HepG2 (cell line): Measurements from ENCODE around the gene CYP4F12. TPM values are rescaled to one million over a fixed set of nuclear protein-coding genes. Genes with fewer than 3 reads are reported as not detected.

Experiments used
- ATAC-seq: fragments of 200-7000 bp; cut with Tn5 transposase; 3 replicates; pipeline ENCODE4 v1.9.1; 2020; ENCODE audit warnings: mild to moderate bottlenecking, moderate library complexity
- BruUV-seq: library from RNA; stranded (reverse); fragments of 400-500 nt; replicated peaks from 2 replicates; lab custom pipeline; 2021; lab: Mats Ljungman, UMichigan
- CTCF ChIA-PET: fragments of 300-600 bp; formaldehyde crosslinking; extraction: SDS; loops from one replicate; lab custom pipeline; 2021; ENCODE audit warnings: low total read pairs, inconsistent platforms, low intra/inter-chr PET ratio; lab: Yijun Ruan, JAX
- POLR2A ChIA-PET: fragments of 350-600 bp; sonication (Branson Sonifier 250); formaldehyde crosslinking; loops from one replicate; lab custom pipeline; 2020; ENCODE audit warnings: antibody characterized with exemption, inconsistent platforms; lab: Yijun Ruan, JAX
- DNase-seq: peaks from one replicate; pipeline ENCODE4 v3.0.0-alpha.2; 2015; ENCODE audit warnings: low spot score
- FAIRE-seq: peaks from 3 replicates; lab custom pipeline; 2011; peaks lifted over from hg19 to GRCh38; lab: Jason Lieb, UNC
- H2AFZ ChIP-seq: one replicate; pipeline ENCODE4 v1.6.1; 2011; ENCODE audit warnings: low read length, inconsistent platforms
- H3K27ac ChIP-seq: fragments of 300-600 bp; 3 replicates; pipeline ENCODE4 v1.8.0; 2011; ENCODE audit warnings: mixed run types, mild to moderate bottlenecking, mixed read lengths, low read length, inconsistent platforms; ENCODE audit not compliant: insufficient read depth; ENCODE audit errors: extremely low read length
- H3K27me3 ChIP-seq, 2 experiments: fragments of 200-600 bp in 1 of 2; 2 replicates in 1 of 2; 3 replicates in 1 of 2; pipeline versions ENCODE4 v1.6.0 to v1.8.0; 2011; ENCODE audit warnings: low read length in 2 of 2, mild to moderate bottlenecking in 2 of 2, moderate library complexity in 2 of 2, inconsistent platforms in 1 of 2; ENCODE audit not compliant: insufficient read depth in 2 of 2, control insufficient read depth in 1 of 2
- H3K36me3 ChIP-seq, 2 experiments: fragments of 200-600 bp in 1 of 2; replicated peaks in 1 of 2; 2 replicates in 1 of 2; 3 replicates in 1 of 2; pipeline versions ENCODE4 v1.5.1 to v1.8.0; 2011; ENCODE audit warnings: low read length in 2 of 2, inconsistent platforms in 1 of 2; ENCODE audit not compliant: insufficient read depth in 2 of 2, control insufficient read depth in 1 of 2
- H3K4me1 ChIP-seq: 2 replicates; pipeline ENCODE4 v1.5.1; 2012; ENCODE audit warnings: low read length, inconsistent platforms; ENCODE audit not compliant: insufficient read depth
- H3K4me2 ChIP-seq: 2 replicates; pipeline ENCODE4 v1.6.0; 2011; ENCODE audit warnings: low read depth, low read length, inconsistent platforms
- H3K4me3 ChIP-seq, 3 experiments: fragments of 200-600 bp in 1 of 3; sonication (generic), shearing (Covaris generic) in 1 of 3; replicated peaks in 1 of 3; 2 replicates each; pipeline ENCODE4 v1.5.1; 2011 to 2016; ENCODE audit warnings: low read length in 3 of 3, inconsistent platforms in 2 of 3, low read depth in 2 of 3, mild to moderate bottlenecking in 2 of 3, control low read depth in 1 of 3, mixed read lengths in 1 of 3; ENCODE audit not compliant: insufficient read depth in 1 of 3
- H3K79me2 ChIP-seq: one replicate; pipeline ENCODE4 v1.6.1; 2011; ENCODE audit warnings: low read length, inconsistent platforms; ENCODE audit not compliant: insufficient read depth
- H3K9ac ChIP-seq: 2 replicates; pipeline ENCODE4 v1.6.0; 2011; ENCODE audit warnings: mild to moderate bottlenecking, low read depth, low read length, inconsistent platforms; ENCODE audit not compliant: insufficient read depth
- H3K9me3 ChIP-seq: 2 replicates; pipeline ENCODE4 v1.5.1; 2012; ENCODE audit warnings: mild to moderate bottlenecking, low read length
- H4K20me1 ChIP-seq: 2 replicates; pipeline ENCODE4 v1.6.0; 2011; ENCODE audit warnings: inconsistent platforms, mild to moderate bottlenecking, low read length, moderate library complexity; ENCODE audit not compliant: insufficient read depth
- ATM ChIP-seq: fragments of 450-650 bp; IDR thresholded peaks from 2 replicates; pipeline ENCODE4 v1.7.1; 2017; ENCODE audit warnings: mild to moderate bottlenecking, borderline replicate concordance
- FOXA1 ChIP-seq, 2 experiments: fragments of 450-650 bp in 1 of 2; sonication (generic) in 1 of 2; formaldehyde crosslinking in 1 of 2; IDR thresholded peaks; 2 replicates each; pipeline versions ENCODE4 v1.4.0 to v1.6.1; 2016 to 2020; ENCODE audit warnings: missing genetic modification reagents in 1 of 2
- KDM3A ChIP-seq: IDR thresholded peaks from 2 replicates; pipeline ENCODE4 v1.6.1; 2018; ENCODE audit warnings: low read depth, missing compliant biosample characterization
- MBNL3 ChIP-seq: fragments of 250-450 bp; sonication (Bioruptor Pico); conservative IDR thresholded peaks from 2 replicates; pipeline ENCODE4 v1.8.0; 2022; ENCODE audit warnings: mild to moderate bottlenecking, inconsistent platforms
- SKI ChIP-seq: fragments of 450-650 bp; IDR thresholded peaks from one replicate; pipeline ENCODE4 v1.6.1; 2018; ENCODE audit warnings: mild to moderate bottlenecking; ENCODE audit not compliant: partially characterized antibody
- ZBTB7A ChIP-seq: sonication (generic); formaldehyde crosslinking; IDR thresholded peaks from 2 replicates; pipeline ENCODE4 v1.8.0; 2022; ENCODE audit warnings: mild to moderate bottlenecking, missing genetic modification reagents
- ZFP62 ChIP-seq: sonication (generic); formaldehyde crosslinking; IDR thresholded peaks from 2 replicates; pipeline ENCODE4 v1.4.0; 2020; ENCODE audit warnings: missing genetic modification reagents
- ZNF441 ChIP-seq: sonication (generic); formaldehyde crosslinking; IDR thresholded peaks from 2 replicates; pipeline ENCODE4 v1.7.0; 2021; ENCODE audit warnings: missing genetic modification reagents, borderline replicate concordance
- ZNF496 ChIP-seq: sonication (generic); formaldehyde crosslinking; IDR thresholded peaks from 2 replicates; pipeline ENCODE4 v1.8.1; 2023; ENCODE audit warnings: mild to moderate bottlenecking, moderate library complexity, missing genetic modification reagents; ENCODE audit not compliant: insufficient replicate concordance
- ZNF839 ChIP-seq: sonication (generic); formaldehyde crosslinking; IDR thresholded peaks from 2 replicates; pipeline ENCODE4 v1.4.0; 2020; ENCODE audit warnings: missing genetic modification reagents, mild to moderate bottlenecking, borderline replicate concordance
- WGBS: methylation state at CpG from one replicate; pipeline ENCODE4 v1.1.6; 2017; ENCODE audit warnings: low lambda C conversion rate; 5-methylcytosine and 5-hydroxymethylcytosine counted together
- in situ Hi-C: cut with HindIII; loops from 2 replicates; pipeline ENCODE4 v1.10.0; 2017; ENCODE audit warnings: low pct_unique_long_range_greater_than_20kb; ENCODE audit not compliant: extremely low pct_ligation_motif_present
- intact Hi-C: fragments of 100-400 bp; cut with micrococcal nuclease; formaldehyde crosslinking; loops from one replicate; pipeline ENCODE4 v1.10.0; 2022; ENCODE audit not compliant: unreplicated experiment
- polyA plus RNA-seq, 8 experiments: library from polyadenylated mRNA; depleted of rRNA in 3 of 8; stranded (reverse) in 7 of 8; unstranded in 1 of 8; fragments of >200 nt; fragmentation: Illumina TruSeq in 4 of 8; extraction: Trizol in 4 of 8; gene quantifications; 2 replicates each; pipeline versions ENCODE4 v1.2.1 to v1.2.3, GENCODE V29; 2011 to 2016; ENCODE audit warnings: low read depth in 4 of 8, missing spikeins in 1 of 8, mixed read lengths in 1 of 8; ENCODE audit not compliant: insufficient read depth in 1 of 8
- total RNA-seq, 5 experiments: library from RNA; depleted of rRNA; stranded (reverse); fragments of >200 nt; fragmentation: Illumina TruSeq; extraction: Trizol; gene quantifications; 2 replicates each; pipeline ENCODE4 v1.2.3, GENCODE V29; 2016; ENCODE audit warnings: low read depth in 1 of 5
- TF ChIP-seq, protein P1 (sequence below): sonication (generic); formaldehyde crosslinking; IDR thresholded peaks from 2 replicates; pipeline ENCODE4 v1.8.0; 2022; ENCODE audit warnings: missing genetic modification reagents, low read depth, mild to moderate bottlenecking, borderline replicate concordance
- TF ChIP-seq, protein P2 (sequence below): sonication (generic); formaldehyde crosslinking; IDR thresholded peaks from 2 replicates; pipeline ENCODE4 v1.5.0; 2020; ENCODE audit warnings: mild to moderate bottlenecking, missing genetic modification reagents
- TF ChIP-seq, protein P3 (sequence below): sonication (generic); formaldehyde crosslinking; IDR thresholded peaks from 2 replicates; pipeline ENCODE4 v1.8.0; 2022; ENCODE audit warnings: mild to moderate bottlenecking, missing genetic modification reagents, moderate library complexity

CYP4F12 gene
- total and polyA plus RNA-seq, 2 of the 13 experiments (the other 11 are each of a cell fraction or from before 2014, with no cell fraction given): 29.9 to 30.8 TPM

DNA sequence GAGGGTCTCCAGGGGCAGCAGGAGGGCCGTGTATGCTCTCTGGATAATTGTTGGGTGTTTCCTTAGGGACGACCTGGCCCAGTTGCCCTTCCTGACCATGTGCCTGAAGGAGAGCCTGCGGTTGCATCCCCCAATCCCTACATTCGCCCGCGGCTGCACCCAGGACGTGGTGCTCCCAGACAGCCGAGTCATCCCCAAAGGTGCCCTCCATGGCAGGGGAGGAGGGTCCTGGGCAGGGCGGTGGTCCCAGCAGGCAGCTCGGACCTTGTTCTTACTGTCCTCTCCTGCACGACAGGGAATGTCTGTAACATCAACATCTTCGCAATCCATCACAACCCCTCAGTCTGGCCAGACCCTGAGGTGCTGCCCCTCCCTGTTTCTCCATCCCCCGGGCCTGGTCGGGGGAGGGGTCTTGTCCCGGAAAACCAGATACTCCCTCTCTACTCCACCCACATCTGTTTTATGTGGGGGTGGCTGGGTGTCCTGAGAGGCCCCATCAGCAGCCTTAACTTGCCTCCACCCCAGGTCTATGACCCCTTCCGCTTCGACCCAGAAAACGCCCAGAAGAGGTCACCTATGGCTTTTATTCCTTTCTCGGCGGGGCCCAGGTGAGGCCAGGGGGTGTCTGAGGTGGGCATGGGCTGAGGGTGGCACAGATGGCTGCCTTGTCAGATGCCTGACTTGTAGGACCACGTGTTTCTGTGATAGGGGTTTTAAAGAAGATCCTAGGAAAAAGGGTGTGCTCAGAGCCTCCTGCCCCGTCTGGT lies 44.5 kb upstream of the CYP4F12 start:
- ChIA-PET CTCF (interaction anchor here (0.6 to 4.5 kb wide), 5 partner anchors 44 to 557 kb away, joined by 3 to 48 read pairs (median 10); partner anchors contain the start of genes CYP4F12 and FAM32A), POLR2A (no interaction called here)
- intact Hi-C loops: loop anchor here (1.0 kb wide), 1 partner anchor 241 kb away; no protein-coding TSS in a partner anchor
- no TSS peak for BruUV-seq
- 15% methylated on average over 16 of the region's 22 CpGs for WGBS
- no peaks in the 10 kb centered on the region for H3K4me1 ChIP-seq
- no peaks in the 10 kb centered on the region for H3K9me3 ChIP-seq
- ATAC-seq (no peak), DNase-seq (no peak), FAIRE-seq (no peak)
- no peak overlapping the region for H2AFZ ChIP-seq
- H3K9ac ChIP-seq: no peak overlapping the region
- in situ Hi-C loops: loop anchor here (5.0 to 25.0 kb wide), 2 partner anchors 134 to 534 kb away; partner anchors contain the start of gene CIB3
- no peaks in the 10 kb centered on the region for H3K36me3 ChIP-seq
- peaks cover 4% of the 10 kb centered on the region; the same call in 1 of the 2 replicates for H4K20me1 ChIP-seq
- H3K27ac ChIP-seq: no peak overlapping the region
- no peaks in the 10 kb centered on the region for H3K79me2 ChIP-seq
- H3K4me2 ChIP-seq: no peak overlapping the region
- H3K4me3 ChIP-seq: no peak overlapping the region
- H3K27me3 ChIP-seq: no peaks in the 10 kb centered on the region
- TF ChIP-seq SKI: no peak
- TF ChIP-seq ZBTB7A (CRISPR knock-in tag): no peak
- TF ChIP-seq KDM3A (CRISPR knock-in tag): no peak
- TF ChIP-seq, protein P1, sequence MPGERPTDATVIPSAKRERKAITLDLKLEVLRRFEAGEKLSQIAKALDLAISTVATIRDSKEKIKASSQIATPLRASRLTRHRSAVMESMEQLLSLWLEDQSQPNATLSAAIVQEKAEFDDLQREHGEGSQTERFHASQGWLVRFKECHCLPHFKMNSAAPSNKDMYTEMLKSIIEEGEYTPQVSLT (CRISPR knock-in tag): no peak
- TF ChIP-seq ZFP62 (CRISPR knock-in tag): no peak
- no peak for TF ChIP-seq ATM
- no peak for TF ChIP-seq FOXA1 (IDR thresholded peaks at IDR 0.05)
- TF ChIP-seq FOXA1 (CRISPR knock-in tag; IDR thresholded peaks at IDR 0.05): no peak
- TF ChIP-seq, protein P2, sequence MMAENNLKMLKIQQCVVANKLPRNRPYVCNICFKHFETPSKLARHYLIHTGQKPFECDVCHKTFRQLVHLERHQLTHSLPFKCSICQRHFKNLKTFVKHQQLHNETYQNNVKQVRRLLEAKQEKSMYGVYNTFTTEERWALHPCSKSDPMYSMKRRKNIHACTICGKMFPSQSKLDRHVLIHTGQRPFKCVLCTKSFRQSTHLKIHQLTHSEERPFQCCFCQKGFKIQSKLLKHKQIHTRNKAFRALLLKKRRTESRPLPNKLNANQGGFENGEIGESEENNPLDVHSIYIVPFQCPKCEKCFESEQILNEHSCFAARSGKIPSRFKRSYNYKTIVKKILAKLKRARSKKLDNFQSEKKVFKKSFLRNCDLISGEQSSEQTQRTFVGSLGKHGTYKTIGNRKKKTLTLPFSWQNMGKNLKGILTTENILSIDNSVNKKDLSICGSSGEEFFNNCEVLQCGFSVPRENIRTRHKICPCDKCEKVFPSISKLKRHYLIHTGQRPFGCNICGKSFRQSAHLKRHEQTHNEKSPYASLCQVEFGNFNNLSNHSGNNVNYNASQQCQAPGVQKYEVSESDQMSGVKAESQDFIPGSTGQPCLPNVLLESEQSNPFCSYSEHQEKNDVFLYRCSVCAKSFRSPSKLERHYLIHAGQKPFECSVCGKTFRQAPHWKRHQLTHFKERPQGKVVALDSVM: no peak
- TF ChIP-seq MBNL3 (CRISPR knock-in tag): no peak
- no peak for TF ChIP-seq ZNF839 (CRISPR knock-in tag)
- TF ChIP-seq, protein P3, sequence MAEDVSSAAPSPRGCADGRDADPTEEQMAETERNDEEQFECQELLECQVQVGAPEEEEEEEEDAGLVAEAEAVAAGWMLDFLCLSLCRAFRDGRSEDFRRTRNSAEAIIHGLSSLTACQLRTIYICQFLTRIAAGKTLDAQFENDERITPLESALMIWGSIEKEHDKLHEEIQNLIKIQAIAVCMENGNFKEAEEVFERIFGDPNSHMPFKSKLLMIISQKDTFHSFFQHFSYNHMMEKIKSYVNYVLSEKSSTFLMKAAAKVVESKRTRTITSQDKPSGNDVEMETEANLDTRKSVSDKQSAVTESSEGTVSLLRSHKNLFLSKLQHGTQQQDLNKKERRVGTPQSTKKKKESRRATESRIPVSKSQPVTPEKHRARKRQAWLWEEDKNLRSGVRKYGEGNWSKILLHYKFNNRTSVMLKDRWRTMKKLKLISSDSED (CRISPR knock-in tag): no peak
- TF ChIP-seq ZNF496: no peak
- TF ChIP-seq ZNF441 (CRISPR knock-in tag): no peak
